Hepatocyte (in vitro differentiated cells): ENCODE measurements around the gene LEMD2.

Experiments used
- EZH2 ChIP-seq: fragments of 200-600 bp; sonication (generic); IDR thresholded peaks from 2 replicates; pipeline ENCODE4 v1.6.1; 2016; ENCODE audit warnings: antibody characterized with exemption, mild to moderate bottlenecking, borderline replicate concordance
- TF ChIP-seq, protein P1 (sequence below): fragments of 200-600 bp; sonication (generic); IDR thresholded peaks from 2 replicates; pipeline ENCODE4 v1.5.1; 2016; ENCODE audit warnings: antibody characterized with exemption, mild to moderate bottlenecking; ENCODE audit not compliant: poor library complexity

DNA sequence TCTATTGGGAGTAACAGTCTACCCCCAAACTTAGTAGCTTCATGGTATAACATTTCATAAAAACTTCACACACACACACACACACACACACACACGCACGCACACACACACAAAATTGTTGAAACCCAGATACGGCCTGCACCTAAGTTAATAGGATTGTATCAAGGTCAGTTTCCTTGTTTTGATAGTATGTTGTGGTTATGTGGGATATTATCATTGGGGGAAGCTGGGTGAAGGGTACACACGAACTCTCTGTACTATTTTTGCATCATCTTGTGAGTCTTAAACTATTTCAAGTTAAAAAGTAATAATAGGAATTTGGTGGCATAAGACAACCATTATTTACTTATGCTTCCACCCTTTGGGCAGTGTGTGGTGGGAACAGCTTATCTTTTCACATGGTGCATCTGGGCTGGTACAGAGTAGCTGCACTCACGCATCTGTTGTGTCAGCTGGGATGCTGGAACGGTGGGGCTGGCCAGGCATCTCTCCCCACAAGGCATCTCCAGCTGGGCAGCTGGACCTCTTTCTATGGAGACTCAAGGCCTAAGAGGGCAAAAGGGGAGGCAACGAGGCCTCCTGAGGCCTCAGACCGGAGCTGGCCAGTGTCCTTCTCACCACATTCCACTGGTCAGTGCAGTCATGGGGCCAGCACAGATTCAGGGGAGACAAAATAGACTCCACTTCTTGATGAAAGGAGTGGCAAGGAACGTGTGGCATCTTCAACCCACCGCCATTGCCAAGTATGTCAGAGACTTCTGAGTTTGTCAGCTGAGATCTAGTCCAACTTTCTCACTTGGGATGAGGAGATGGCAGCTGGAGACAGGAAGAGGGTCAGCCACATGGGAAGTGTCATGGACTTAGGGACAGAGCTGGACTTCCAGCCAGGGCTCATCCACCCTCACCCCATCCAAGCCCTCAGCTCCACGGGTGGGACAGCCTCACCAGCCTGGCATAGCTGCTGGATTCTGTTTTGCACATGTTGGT lies 21.7 kb downstream of the LEMD2 start:
- TF ChIP-seq, protein P1, sequence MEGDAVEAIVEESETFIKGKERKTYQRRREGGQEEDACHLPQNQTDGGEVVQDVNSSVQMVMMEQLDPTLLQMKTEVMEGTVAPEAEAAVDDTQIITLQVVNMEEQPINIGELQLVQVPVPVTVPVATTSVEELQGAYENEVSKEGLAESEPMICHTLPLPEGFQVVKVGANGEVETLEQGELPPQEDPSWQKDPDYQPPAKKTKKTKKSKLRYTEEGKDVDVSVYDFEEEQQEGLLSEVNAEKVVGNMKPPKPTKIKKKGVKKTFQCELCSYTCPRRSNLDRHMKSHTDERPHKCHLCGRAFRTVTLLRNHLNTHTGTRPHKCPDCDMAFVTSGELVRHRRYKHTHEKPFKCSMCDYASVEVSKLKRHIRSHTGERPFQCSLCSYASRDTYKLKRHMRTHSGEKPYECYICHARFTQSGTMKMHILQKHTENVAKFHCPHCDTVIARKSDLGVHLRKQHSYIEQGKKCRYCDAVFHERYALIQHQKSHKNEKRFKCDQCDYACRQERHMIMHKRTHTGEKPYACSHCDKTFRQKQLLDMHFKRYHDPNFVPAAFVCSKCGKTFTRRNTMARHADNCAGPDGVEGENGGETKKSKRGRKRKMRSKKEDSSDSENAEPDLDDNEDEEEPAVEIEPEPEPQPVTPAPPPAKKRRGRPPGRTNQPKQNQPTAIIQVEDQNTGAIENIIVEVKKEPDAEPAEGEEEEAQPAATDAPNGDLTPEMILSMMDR, result no peak
- no peak for TF ChIP-seq EZH2
